GM12878 (cell line): Measurements from ENCODE around the gene KCNJ18.
"Not testable (repeated sequence)": the region's sequence is repeated elsewhere in the genome, so short reads cannot be mapped to it uniquely, and the experiment has no call there.

ENCODE experiments used
- ATF7 ChIP-seq: fragments of 450-650 bp; IDR thresholded peaks from 2 replicates; pipeline ENCODE4 v1.6.1; 2016; ENCODE audit warnings: low read depth, mild to moderate bottlenecking
- BHLHE40 ChIP-seq, 2 experiments: fragments of 450-650 bp in 1 of 2; IDR thresholded peaks; 2 replicates each; pipeline ENCODE4 v1.6.1; 2011 to 2017; ENCODE audit warnings: low read depth in 2 of 2, borderline replicate concordance in 1 of 2, improper control_type of control experiment in 1 of 2, low read length in 1 of 2, mild to moderate bottlenecking in 1 of 2
- E2F4 ChIP-seq: IDR thresholded peaks from 2 replicates; pipeline ENCODE4 v1.6.1; 2012; ENCODE audit warnings: low read depth, low read length, improper control_type of control experiment
- E2F8 ChIP-seq: fragments of 450-650 bp; IDR thresholded peaks from 2 replicates; pipeline ENCODE4 v1.6.1; 2018; ENCODE audit warnings: mild to moderate bottlenecking, low read depth, moderate library complexity; ENCODE audit not compliant: partially characterized antibody
- EED ChIP-seq: sonication (generic); IDR thresholded peaks from 2 replicates; pipeline ENCODE4 v1.6.1; 2016; ENCODE audit warnings: antibody characterized with exemption, low read depth
- EGR1 ChIP-seq, 2 experiments: IDR thresholded peaks; 1 replicate in 1 of 2; 2 replicates in 1 of 2; pipeline ENCODE4 v1.6.1; 2011 to 2012; ENCODE audit warnings: low read depth in 2 of 2, low read length in 2 of 2, borderline replicate concordance in 1 of 2, mild to moderate bottlenecking in 1 of 2, moderate library complexity in 1 of 2
- KDM1A ChIP-seq: fragments of 200-600 bp; sonication (generic); IDR thresholded peaks from 2 replicates; pipeline ENCODE4 v1.6.1; 2016; ENCODE audit warnings: borderline replicate concordance
- LARP7 ChIP-seq: fragments of 450-650 bp; IDR thresholded peaks from 2 replicates; pipeline ENCODE4 v1.6.1; 2017; ENCODE audit warnings: mild to moderate bottlenecking
- PKNOX1 ChIP-seq: fragments of 450-650 bp; IDR thresholded peaks from 2 replicates; pipeline ENCODE4 v1.6.1; 2016; ENCODE audit warnings: mild to moderate bottlenecking
- TF ChIP-seq, protein P1 (sequence below): IDR thresholded peaks from 2 replicates; pipeline ENCODE4 v1.6.1; 2012; ENCODE audit warnings: mild to moderate bottlenecking, low read depth, low read length
- TF ChIP-seq, protein P2 (sequence below): fragments of 450-650 bp; IDR thresholded peaks from 2 replicates; pipeline ENCODE4 v1.6.1; 2017; ENCODE audit warnings: mild to moderate bottlenecking

- TF ChIP-seq PKNOX1; KDM1A; ATF7; E2F4; BHLHE40 (IDR thresholded peaks at IDR 0.05; ENCODE audit: borderline replicate concordance in 1 of 2, low read depth in 2 of 2, low read length in 1 of 2); EGR1 (IDR thresholded peaks at IDR 0.05; ENCODE audit: borderline replicate concordance in 1 of 2, low read depth in 2 of 2, low read length in 2 of 2); E2F8; EED; LARP7: not testable (repeated sequence)
- TF ChIP-seq, protein P1, sequence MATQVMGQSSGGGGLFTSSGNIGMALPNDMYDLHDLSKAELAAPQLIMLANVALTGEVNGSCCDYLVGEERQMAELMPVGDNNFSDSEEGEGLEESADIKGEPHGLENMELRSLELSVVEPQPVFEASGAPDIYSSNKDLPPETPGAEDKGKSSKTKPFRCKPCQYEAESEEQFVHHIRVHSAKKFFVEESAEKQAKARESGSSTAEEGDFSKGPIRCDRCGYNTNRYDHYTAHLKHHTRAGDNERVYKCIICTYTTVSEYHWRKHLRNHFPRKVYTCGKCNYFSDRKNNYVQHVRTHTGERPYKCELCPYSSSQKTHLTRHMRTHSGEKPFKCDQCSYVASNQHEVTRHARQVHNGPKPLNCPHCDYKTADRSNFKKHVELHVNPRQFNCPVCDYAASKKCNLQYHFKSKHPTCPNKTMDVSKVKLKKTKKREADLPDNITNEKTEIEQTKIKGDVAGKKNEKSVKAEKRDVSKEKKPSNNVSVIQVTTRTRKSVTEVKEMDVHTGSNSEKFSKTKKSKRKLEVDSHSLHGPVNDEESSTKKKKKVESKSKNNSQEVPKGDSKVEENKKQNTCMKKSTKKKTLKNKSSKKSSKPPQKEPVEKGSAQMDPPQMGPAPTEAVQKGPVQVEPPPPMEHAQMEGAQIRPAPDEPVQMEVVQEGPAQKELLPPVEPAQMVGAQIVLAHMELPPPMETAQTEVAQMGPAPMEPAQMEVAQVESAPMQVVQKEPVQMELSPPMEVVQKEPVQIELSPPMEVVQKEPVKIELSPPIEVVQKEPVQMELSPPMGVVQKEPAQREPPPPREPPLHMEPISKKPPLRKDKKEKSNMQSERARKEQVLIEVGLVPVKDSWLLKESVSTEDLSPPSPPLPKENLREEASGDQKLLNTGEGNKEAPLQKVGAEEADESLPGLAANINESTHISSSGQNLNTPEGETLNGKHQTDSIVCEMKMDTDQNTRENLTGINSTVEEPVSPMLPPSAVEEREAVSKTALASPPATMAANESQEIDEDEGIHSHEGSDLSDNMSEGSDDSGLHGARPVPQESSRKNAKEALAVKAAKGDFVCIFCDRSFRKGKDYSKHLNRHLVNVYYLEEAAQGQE: not testable (repeated sequence)
- TF ChIP-seq, protein P2, sequence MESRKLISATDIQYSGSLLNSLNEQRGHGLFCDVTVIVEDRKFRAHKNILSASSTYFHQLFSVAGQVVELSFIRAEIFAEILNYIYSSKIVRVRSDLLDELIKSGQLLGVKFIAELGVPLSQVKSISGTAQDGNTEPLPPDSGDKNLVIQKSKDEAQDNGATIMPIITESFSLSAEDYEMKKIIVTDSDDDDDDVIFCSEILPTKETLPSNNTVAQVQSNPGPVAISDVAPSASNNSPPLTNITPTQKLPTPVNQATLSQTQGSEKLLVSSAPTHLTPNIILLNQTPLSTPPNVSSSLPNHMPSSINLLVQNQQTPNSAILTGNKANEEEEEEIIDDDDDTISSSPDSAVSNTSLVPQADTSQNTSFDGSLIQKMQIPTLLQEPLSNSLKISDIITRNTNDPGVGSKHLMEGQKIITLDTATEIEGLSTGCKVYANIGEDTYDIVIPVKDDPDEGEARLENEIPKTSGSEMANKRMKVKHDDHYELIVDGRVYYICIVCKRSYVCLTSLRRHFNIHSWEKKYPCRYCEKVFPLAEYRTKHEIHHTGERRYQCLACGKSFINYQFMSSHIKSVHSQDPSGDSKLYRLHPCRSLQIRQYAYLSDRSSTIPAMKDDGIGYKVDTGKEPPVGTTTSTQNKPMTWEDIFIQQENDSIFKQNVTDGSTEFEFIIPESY: not testable (repeated sequence)
Measured at GRCh38 chr17:21685061-21685795, 7.1 kb upstream of the KCNJ18 start.
